HepG2 (cell line): Measurements from ENCODE around the gene RAPGEF6. TPM values are rescaled to one million over a fixed set of nuclear protein-coding genes. Genes with fewer than 3 reads are reported as not detected.
A peak's percentile ranks its signal among the peaks of the same experiment; 100 is the strongest.

ENCODE experiments used
- AHR ChIP-seq: IDR thresholded peaks from 2 replicates; pipeline ENCODE4 v1.6.1; 2018; ENCODE audit warnings: missing genetic modification reagents, missing compliant biosample characterization
- ASH2L ChIP-seq: fragments of 300-600, 200-600 bp; sonication (generic); IDR thresholded peaks from 2 replicates; pipeline ENCODE4 v1.7.0; 2017; ENCODE audit warnings: low read depth, mild to moderate bottlenecking, moderate library complexity, mixed read lengths, low read length; ENCODE audit not compliant: insufficient read length
- BORCS8-MEF2B ChIP-seq: sonication (generic); formaldehyde crosslinking; IDR thresholded peaks from 2 replicates; pipeline ENCODE4 v1.8.0; 2022; ENCODE audit warnings: mild to moderate bottlenecking, missing genetic modification reagents
- CBX5 ChIP-seq: sonication (generic); formaldehyde crosslinking; IDR thresholded peaks from 2 replicates; pipeline ENCODE4 v1.4.0; 2020; ENCODE audit warnings: missing genetic modification reagents, borderline replicate concordance
- CCAR2 ChIP-seq: fragments of 200-400 bp; formaldehyde crosslinking; optimal IDR thresholded peaks from 2 replicates; pipeline ENCODE3; 2018; ENCODE audit warnings: low read depth, mild to moderate bottlenecking, low read length, moderate library complexity
- CCDC6 ChIP-seq: sonication (generic); formaldehyde crosslinking; IDR thresholded peaks from 2 replicates; pipeline ENCODE4 v1.8.1; 2022; ENCODE audit warnings: mild to moderate bottlenecking, missing genetic modification reagents, moderate library complexity
- E2F1 ChIP-seq: sonication (generic); formaldehyde crosslinking; IDR thresholded peaks from 2 replicates; pipeline ENCODE4 v1.5.0; 2020; ENCODE audit warnings: missing genetic modification reagents
- FOXA3 ChIP-seq: IDR thresholded peaks from 2 replicates; pipeline ENCODE4 v1.6.1; 2016; ENCODE audit warnings: missing genetic modification reagents, missing compliant biosample characterization
- GPN1 ChIP-seq: sonication (generic); formaldehyde crosslinking; IDR thresholded peaks from 2 replicates; pipeline ENCODE4 v1.5.1; 2020; ENCODE audit warnings: missing genetic modification reagents, borderline replicate concordance
- HDAC1 ChIP-seq: sonication (generic); formaldehyde crosslinking; IDR thresholded peaks from 2 replicates; pipeline ENCODE4 v1.5.1; 2020; ENCODE audit warnings: mild to moderate bottlenecking, missing genetic modification reagents
- IRF1 ChIP-seq: sonication (generic); formaldehyde crosslinking; IDR thresholded peaks from 2 replicates; pipeline ENCODE4 v1.4.0; 2020; ENCODE audit warnings: low read depth, mild to moderate bottlenecking, missing genetic modification reagents
- MAFG ChIP-seq: sonication (generic); formaldehyde crosslinking; IDR thresholded peaks from 2 replicates; pipeline ENCODE4 v1.5.1; 2020; ENCODE audit warnings: mild to moderate bottlenecking, missing genetic modification reagents
- MTF2 ChIP-seq: sonication (generic); formaldehyde crosslinking; IDR thresholded peaks from 2 replicates; pipeline ENCODE4 v1.5.0; 2020; ENCODE audit warnings: missing genetic modification reagents, borderline replicate concordance
- NFIC ChIP-seq: IDR thresholded peaks from 2 replicates; pipeline ENCODE4 v1.6.1; 2012; ENCODE audit warnings: mild to moderate bottlenecking, low read length, inconsistent platforms
- RCOR2 ChIP-seq: IDR thresholded peaks from 2 replicates; pipeline ENCODE4 v1.6.1; 2016; ENCODE audit warnings: missing biosample characterization, missing genetic modification reagents
- RXRA ChIP-seq: sonication (generic); formaldehyde crosslinking; IDR thresholded peaks from 2 replicates; pipeline ENCODE4 v1.5.1; 2020; ENCODE audit warnings: missing genetic modification reagents
- SIX4 ChIP-seq: sonication (generic); formaldehyde crosslinking; IDR thresholded peaks from 2 replicates; pipeline ENCODE4 v1.4.0; 2020; ENCODE audit warnings: missing genetic modification reagents
- YY1 ChIP-seq: IDR thresholded peaks from 2 replicates; pipeline ENCODE4 v1.6.1; 2011; ENCODE audit warnings: low read length, low read depth, moderate library complexity, mild to moderate bottlenecking; ENCODE audit not compliant: insufficient read depth, insufficient replicate concordance
- ZBTB21 ChIP-seq: sonication (generic); formaldehyde crosslinking; IDR thresholded peaks from 2 replicates; pipeline ENCODE4 v1.4.0; 2020; ENCODE audit warnings: missing genetic modification reagents
- ZFP1 ChIP-seq: IDR thresholded peaks from 2 replicates; pipeline ENCODE4 v1.6.1; 2016
- ZNF138 ChIP-seq: sonication (generic); formaldehyde crosslinking; IDR thresholded peaks from 2 replicates; pipeline ENCODE4 v1.5.0; 2020; ENCODE audit warnings: mild to moderate bottlenecking, low read depth, missing genetic modification reagents
- ZNF724P ChIP-seq: sonication (generic); formaldehyde crosslinking; IDR thresholded peaks from 2 replicates; pipeline ENCODE4 v1.8.0; 2022; ENCODE audit warnings: missing genetic modification reagents, borderline replicate concordance
- ZNF790 ChIP-seq: sonication (generic); formaldehyde crosslinking; IDR thresholded peaks from 2 replicates; pipeline ENCODE4 v1.8.0; 2022; ENCODE audit warnings: missing genetic modification reagents, mild to moderate bottlenecking, borderline replicate concordance
- polyA plus RNA-seq, 8 experiments: library from polyadenylated mRNA; depleted of rRNA in 3 of 8; stranded (reverse) in 7 of 8; unstranded in 1 of 8; fragments of >200 nt; fragmentation: Illumina TruSeq in 4 of 8; extraction: Trizol in 4 of 8; gene quantifications; 2 replicates each; pipeline versions ENCODE4 v1.2.1 to v1.2.3, GENCODE V29; 2011 to 2016; ENCODE audit warnings: low read depth in 4 of 8, missing spikeins in 1 of 8, mixed read lengths in 1 of 8; ENCODE audit not compliant: insufficient read depth in 1 of 8
- total RNA-seq, 5 experiments: library from RNA; depleted of rRNA; stranded (reverse); fragments of >200 nt; fragmentation: Illumina TruSeq; extraction: Trizol; gene quantifications; 2 replicates each; pipeline ENCODE4 v1.2.3, GENCODE V29; 2016; ENCODE audit warnings: low read depth in 1 of 5
- TF ChIP-seq, protein P1 (sequence below): IDR thresholded peaks from 2 replicates; pipeline ENCODE4 v1.6.1; 2016; ENCODE audit warnings: missing genetic modification reagents, missing compliant biosample characterization
- TF ChIP-seq, protein P2 (sequence below): sonication (generic); formaldehyde crosslinking; IDR thresholded peaks from 2 replicates; pipeline ENCODE4 v1.5.1; 2020; ENCODE audit warnings: missing genetic modification reagents, mild to moderate bottlenecking, borderline replicate concordance
- TF ChIP-seq, protein P3 (sequence below): sonication (generic); formaldehyde crosslinking; IDR thresholded peaks from 2 replicates; pipeline ENCODE4 v1.5.0; 2020; ENCODE audit warnings: mild to moderate bottlenecking, missing genetic modification reagents

The RAPGEF6 gene
- total and polyA plus RNA-seq, 2 of the 13 experiments (the other 11 are each of a cell fraction or from before 2014, with no cell fraction given) = 7.7 to 24.6 TPM

GRCh38 chr5:131386779-131387178 is 248.2 kb downstream of the RAPGEF6 start (continued):
- TF ChIP-seq IRF1 (CRISPR knock-in tag) (no peak), RCOR2 (no peak), BORCS8-MEF2B (CRISPR knock-in tag) (no peak), CCAR2 (no peak), ZNF790 (CRISPR knock-in tag) (no peak), NFIC (peak; percentile 63; the same call in 1 of the 2 replicates), AHR (CRISPR knock-in tag) (no peak), RXRA (CRISPR knock-in tag) (no peak), CBX5 (CRISPR knock-in tag) (no peak), YY1 (no peak), E2F1 (CRISPR knock-in tag) (no peak), FOXA3 (CRISPR knock-in tag) (peak; percentile 88), MAFG (no peak), MTF2 (CRISPR knock-in tag) (no peak), HDAC1 (peak; percentile 38; the same call in 1 of the 2 replicates), ZNF138 (CRISPR knock-in tag) (no peak), ZNF724P (CRISPR knock-in tag) (no peak), ZFP1 (CRISPR knock-in tag) (peak; percentile 82; the same call in 1 of the 2 replicates), ZBTB21 (CRISPR knock-in tag) (no peak), SIX4 (CRISPR knock-in tag) (peak; percentile 95), CCDC6 (CRISPR knock-in tag) (no peak), GPN1 (CRISPR knock-in tag) (no peak), ASH2L (no peak)
- TF ChIP-seq, protein P1, sequence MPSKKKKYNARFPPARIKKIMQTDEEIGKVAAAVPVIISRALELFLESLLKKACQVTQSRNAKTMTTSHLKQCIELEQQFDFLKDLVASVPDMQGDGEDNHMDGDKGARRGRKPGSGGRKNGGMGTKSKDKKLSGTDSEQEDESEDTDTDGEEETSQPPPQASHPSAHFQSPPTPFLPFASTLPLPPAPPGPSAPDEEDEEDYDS = 0 out of 2 replicates have a peak, but pooled peaks have one; percentile 21
- TF ChIP-seq, protein P2, sequence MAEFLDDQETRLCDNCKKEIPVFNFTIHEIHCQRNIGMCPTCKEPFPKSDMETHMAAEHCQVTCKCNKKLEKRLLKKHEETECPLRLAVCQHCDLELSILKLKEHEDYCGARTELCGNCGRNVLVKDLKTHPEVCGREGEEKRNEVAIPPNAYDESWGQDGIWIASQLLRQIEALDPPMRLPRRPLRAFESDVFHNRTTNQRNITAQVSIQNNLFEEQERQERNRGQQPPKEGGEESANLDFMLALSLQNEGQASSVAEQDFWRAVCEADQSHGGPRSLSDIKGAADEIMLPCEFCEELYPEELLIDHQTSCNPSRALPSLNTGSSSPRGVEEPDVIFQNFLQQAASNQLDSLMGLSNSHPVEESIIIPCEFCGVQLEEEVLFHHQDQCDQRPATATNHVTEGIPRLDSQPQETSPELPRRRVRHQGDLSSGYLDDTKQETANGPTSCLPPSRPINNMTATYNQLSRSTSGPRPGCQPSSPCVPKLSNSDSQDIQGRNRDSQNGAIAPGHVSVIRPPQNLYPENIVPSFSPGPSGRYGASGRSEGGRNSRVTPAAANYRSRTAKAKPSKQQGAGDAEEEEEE (CRISPR knock-in tag) = no peak
- TF ChIP-seq, protein P3, sequence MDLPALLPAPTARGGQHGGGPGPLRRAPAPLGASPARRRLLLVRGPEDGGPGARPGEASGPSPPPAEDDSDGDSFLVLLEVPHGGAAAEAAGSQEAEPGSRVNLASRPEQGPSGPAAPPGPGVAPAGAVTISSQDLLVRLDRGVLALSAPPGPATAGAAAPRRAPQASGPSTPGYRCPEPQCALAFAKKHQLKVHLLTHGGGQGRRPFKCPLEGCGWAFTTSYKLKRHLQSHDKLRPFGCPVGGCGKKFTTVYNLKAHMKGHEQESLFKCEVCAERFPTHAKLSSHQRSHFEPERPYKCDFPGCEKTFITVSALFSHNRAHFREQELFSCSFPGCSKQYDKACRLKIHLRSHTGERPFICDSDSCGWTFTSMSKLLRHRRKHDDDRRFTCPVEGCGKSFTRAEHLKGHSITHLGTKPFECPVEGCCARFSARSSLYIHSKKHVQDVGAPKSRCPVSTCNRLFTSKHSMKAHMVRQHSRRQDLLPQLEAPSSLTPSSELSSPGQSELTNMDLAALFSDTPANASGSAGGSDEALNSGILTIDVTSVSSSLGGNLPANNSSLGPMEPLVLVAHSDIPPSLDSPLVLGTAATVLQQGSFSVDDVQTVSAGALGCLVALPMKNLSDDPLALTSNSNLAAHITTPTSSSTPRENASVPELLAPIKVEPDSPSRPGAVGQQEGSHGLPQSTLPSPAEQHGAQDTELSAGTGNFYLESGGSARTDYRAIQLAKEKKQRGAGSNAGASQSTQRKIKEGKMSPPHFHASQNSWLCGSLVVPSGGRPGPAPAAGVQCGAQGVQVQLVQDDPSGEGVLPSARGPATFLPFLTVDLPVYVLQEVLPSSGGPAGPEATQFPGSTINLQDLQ (CRISPR knock-in tag) = no peak
